PC-9 (cell line): Measurements from ENCODE around the gene EEPD1. TPM values are rescaled to one million over a fixed set of nuclear protein-coding genes. Genes with fewer than 3 reads are reported as not detected.
A peak's percentile ranks its signal among the peaks of the same experiment; 100 is the strongest.

Experiments
- BruUV-seq: library from RNA; stranded (reverse); fragments of 400-500 nt; replicated peaks from 2 replicates; lab custom pipeline; 2021; lab: Mats Ljungman, UMichigan
- CTCF ChIA-PET: fragments of 300-600 bp; sonication (Branson Sonifier 250); formaldehyde crosslinking; loops from one replicate; lab custom pipeline; 2022; ENCODE audit warnings: antibody characterized with exemption; lab: Charles Lee
- POLR2A ChIA-PET: fragments of 300-600 bp; sonication (Branson Sonifier 250); formaldehyde crosslinking; loops from one replicate; lab custom pipeline; 2022; ENCODE audit warnings: antibody characterized with exemption; ENCODE audit not compliant: unreplicated experiment; lab: Charles Lee
- DNase-seq, 2 experiments: peaks; one replicate each; pipeline versions ENCODE4 v3.0.0 to v3.0.0-alpha.2; 2015 to 2022; ENCODE audit warnings: mixed read lengths in 1 of 2
- H2AFZ ChIP-seq: fragments of 200-600 bp; sonication (generic); 2 replicates; pipeline ENCODE4 v1.8.1; 2017; ENCODE audit warnings: antibody characterized with exemption
- H3F3A ChIP-seq: fragments of 200-600 bp; sonication (generic); 2 replicates; pipeline ENCODE4 v1.8.1; 2017; ENCODE audit warnings: antibody characterized with exemption, mild to moderate bottlenecking, low read depth; ENCODE audit not compliant: insufficient read depth
- H3K27ac ChIP-seq: fragments of 200-600 bp; sonication (generic); 2 replicates; pipeline ENCODE4 v1.6.1; 2016; ENCODE audit warnings: mixed run types
- H3K27me3 ChIP-seq: fragments of 200-600 bp; sonication (generic); 2 replicates; pipeline ENCODE4 v1.6.1; 2016; ENCODE audit warnings: low read depth, mixed run types; ENCODE audit not compliant: insufficient read depth
- H3K36me3 ChIP-seq: fragments of 200-600 bp; sonication (generic); 2 replicates; pipeline ENCODE4 v1.6.1; 2016; ENCODE audit warnings: low read depth, mixed run types
- H3K4me1 ChIP-seq: fragments of 200-600 bp; sonication (generic); replicated peaks from 2 replicates; pipeline ENCODE4 v1.6.1; 2016; ENCODE audit warnings: mixed run types; ENCODE audit not compliant: insufficient read depth
- H3K4me2 ChIP-seq: fragments of 200-600 bp; sonication (generic); 2 replicates; pipeline ENCODE4 v1.6.1; 2017; ENCODE audit warnings: mixed run types
- H3K4me3 ChIP-seq: fragments of 200-600 bp; sonication (generic); 2 replicates; pipeline ENCODE4 v1.6.1; 2016; ENCODE audit warnings: mixed run types
- H3K79me2 ChIP-seq: fragments of 200-600 bp; sonication (generic); 2 replicates; pipeline ENCODE4 v1.6.1; 2017; ENCODE audit warnings: low read depth, mixed run types
- H3K9me2 ChIP-seq: fragments of 200-600 bp; sonication (generic); 2 replicates; pipeline ENCODE4 v1.8.1; 2017; ENCODE audit warnings: mild to moderate bottlenecking; ENCODE audit not compliant: insufficient read depth
- H3K9me3 ChIP-seq: fragments of 200-600 bp; sonication (generic); 2 replicates; pipeline ENCODE4 v1.8.1; 2016; ENCODE audit warnings: low read depth; ENCODE audit not compliant: insufficient read depth
- H4K20me1 ChIP-seq: fragments of 200-600 bp; sonication (generic); 2 replicates; pipeline ENCODE4 v1.8.1; 2017; ENCODE audit not compliant: insufficient read depth
- CTCF ChIP-seq: fragments of 200-600 bp; sonication (generic); conservative IDR thresholded peaks from 2 replicates; pipeline ENCODE4 v1.6.1; 2017; ENCODE audit warnings: mixed run types, antibody characterized with exemption, mild to moderate bottlenecking, moderate library complexity
- EZH2 ChIP-seq: fragments of 200-600 bp; sonication (generic); IDR thresholded peaks from 2 replicates; pipeline ENCODE4 v1.8.0; 2017; ENCODE audit warnings: antibody characterized with exemption, low read depth
- intact Hi-C: fragments of 100-400 bp; cut with micrococcal nuclease; formaldehyde crosslinking; loops from one replicate; pipeline ENCODE4 v1.10.0; 2022; ENCODE audit not compliant: unreplicated experiment
- total RNA-seq: library from RNA; stranded (reverse); gene quantifications from 2 replicates; pipeline ENCODE4 v1.2.3, GENCODE V29; 2021

Gene EEPD1
- total RNA-seq, 1 experiment from 2014 or later = 6.0 TPM

GRCh38 chr7:36272567-36273269, 119.7 kb downstream of the EEPD1 start:
- Histone ChIP-seq H2AFZ (no peak overlapping the region), H3K9me2 (no peaks in the 10 kb centered on the region), H3K9me3 (no peaks in the 10 kb centered on the region), H3K4me2 (peak overlapping the region; percentile 46), H3K27ac (peak overlapping the region; percentile 60), H3K4me3 (no peak overlapping the region), H4K20me1 (no peaks in the 10 kb centered on the region), H3F3A (peaks cover 9% of the 10 kb centered on the region; the same call in 1 of the 2 replicates), H3K4me1 (peaks cover 25% of the 10 kb centered on the region), H3K36me3 (no peaks in the 10 kb centered on the region), H3K27me3 (no peaks in the 10 kb centered on the region), H3K79me2 (peaks cover 6% of the 10 kb centered on the region; the same call in 1 of the 2 replicates)
- ChIA-PET CTCF (no interaction called here), POLR2A (interaction anchor here (0.5 kb wide), 2 partner anchors 14 to 147 kb away, joined by 3 to 17 read pairs; no protein-coding TSS in a partner anchor)
- DNase-seq = peak in 1 of 2 experiments; percentile 87
- intact Hi-C loops = no loop called here
- TF ChIP-seq EZH2 (no peak), CTCF (no peak)
- no TSS peak for BruUV-seq

GRCh38 chr7:36273836-36274235, 120.8 kb downstream of the EEPD1 start:
- peak overlapping the region; percentile 60 for H3K27ac ChIP-seq
- no peaks in the 10 kb centered on the region for H3K27me3 ChIP-seq
- no peak overlapping the region for H2AFZ ChIP-seq
- no peaks in the 10 kb centered on the region for H3K36me3 ChIP-seq
- no peak for TF ChIP-seq CTCF
- H3K4me2 ChIP-seq = no peak overlapping the region
- no peaks in the 10 kb centered on the region for H4K20me1 ChIP-seq
- peaks cover 14% of the 10 kb centered on the region; the same call in 1 of the 2 replicates for H3F3A ChIP-seq
- intact Hi-C loops = no loop called here
- no TSS peak for BruUV-seq
- no peaks in the 10 kb centered on the region for H3K9me3 ChIP-seq
- H3K79me2 ChIP-seq = peaks cover 6% of the 10 kb centered on the region; the same call in 1 of the 2 replicates
- POLR2A ChIA-PET = no interaction called here
- CTCF ChIA-PET = interaction anchor here (0.6 kb wide), 1 partner anchor 13 kb away, joined by 3 read pairs; no protein-coding TSS in a partner anchor
- H3K4me1 ChIP-seq = peaks cover 36% of the 10 kb centered on the region
- no peak for DNase-seq
- no peak overlapping the region for H3K4me3 ChIP-seq
- H3K9me2 ChIP-seq = no peaks in the 10 kb centered on the region

DNA sequence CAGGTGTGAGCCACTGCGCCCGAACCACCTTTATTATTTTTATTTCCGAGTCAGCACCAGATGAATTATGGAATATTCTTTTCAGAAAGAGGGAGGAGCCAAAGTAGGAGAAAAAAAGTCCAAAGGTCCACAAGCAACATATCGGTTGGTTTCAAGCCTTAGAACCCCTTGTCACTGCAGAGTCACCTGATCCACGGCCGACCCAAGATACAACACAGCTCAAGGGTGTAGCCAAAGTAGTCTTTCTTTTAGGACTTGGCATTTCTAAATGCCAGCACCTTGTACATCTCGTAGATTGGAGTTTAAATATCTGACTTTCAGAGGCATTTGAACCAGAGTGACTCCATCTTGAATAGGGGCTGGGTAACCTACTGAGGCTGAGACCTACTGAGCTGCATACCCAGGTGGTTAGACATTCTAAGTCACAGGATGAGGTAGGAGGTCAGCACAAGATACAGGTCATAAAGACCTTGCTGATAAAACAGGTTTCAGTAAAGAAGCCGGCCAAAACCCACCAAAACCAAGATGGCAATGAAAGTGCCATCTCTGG, 122.8 kb downstream of the EEPD1 start:
- intact Hi-C loops = no loop called here
- Histone ChIP-seq H3F3A (peaks cover 27% of the 10 kb centered on the region), H3K36me3 (no peaks in the 10 kb centered on the region), H2AFZ (no peak overlapping the region), H4K20me1 (no peaks in the 10 kb centered on the region), H3K79me2 (peaks cover 6% of the 10 kb centered on the region; the same call in 1 of the 2 replicates), H3K27ac (no peak overlapping the region), H3K9me3 (no peaks in the 10 kb centered on the region), H3K9me2 (no peaks in the 10 kb centered on the region), H3K27me3 (no peaks in the 10 kb centered on the region), H3K4me1 (peaks cover 56% of the 10 kb centered on the region), H3K4me3 (no peak overlapping the region), H3K4me2 (no peak overlapping the region)
- no peak for DNase-seq
- BruUV-seq = no TSS peak
- TF ChIP-seq CTCF (no peak), EZH2 (no peak)
- POLR2A ChIA-PET = no interaction called here
- CTCF ChIA-PET = no interaction called here
